Stimulated activated CD4-positive, alpha-beta T cell treated with anti-CD3 and anti-CD28 coated beads, TNF-alpha, amount 100 ng/mL, for 48 hours (primary cell): Measurements from ENCODE around the gene CRB2.

ENCODE experiments used
- DNase-seq, 3 donors: peaks; one replicate each; pipeline ENCODE4 v3.0.0-alpha.2; 2020; ENCODE audit warnings: low read depth in 3 of 3

CRB2 gene

DNA sequence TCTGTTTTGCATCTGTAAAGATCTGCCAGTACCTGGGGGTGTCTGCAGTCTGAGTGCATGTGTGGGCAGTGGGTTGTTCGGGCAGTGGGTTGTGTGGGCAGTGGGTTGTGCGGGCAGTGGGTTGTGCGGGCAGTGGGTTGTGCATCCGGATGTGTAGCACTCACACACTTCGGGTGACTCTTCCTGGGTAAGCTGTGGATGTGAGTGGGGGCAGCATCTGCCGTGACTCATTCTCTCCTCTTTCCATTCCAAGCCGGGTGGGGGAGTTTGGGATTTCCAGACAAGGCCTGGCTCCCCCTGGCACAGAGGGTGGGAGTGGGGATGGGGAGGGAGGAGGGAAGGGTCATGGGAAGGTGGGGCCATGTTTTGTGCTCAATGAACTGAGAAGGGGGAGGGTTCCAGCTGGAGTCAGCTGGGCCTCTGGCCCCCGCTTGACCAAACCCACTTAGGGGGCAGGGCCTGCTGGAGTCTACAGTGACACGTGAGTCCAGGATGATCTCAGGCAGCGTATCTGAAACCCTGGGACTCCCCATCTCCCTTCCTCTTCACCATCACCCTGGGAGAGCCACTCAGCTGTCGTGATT, 8.3 kb downstream of the CRB2 start:
- no peak for DNase-seq

DNA sequence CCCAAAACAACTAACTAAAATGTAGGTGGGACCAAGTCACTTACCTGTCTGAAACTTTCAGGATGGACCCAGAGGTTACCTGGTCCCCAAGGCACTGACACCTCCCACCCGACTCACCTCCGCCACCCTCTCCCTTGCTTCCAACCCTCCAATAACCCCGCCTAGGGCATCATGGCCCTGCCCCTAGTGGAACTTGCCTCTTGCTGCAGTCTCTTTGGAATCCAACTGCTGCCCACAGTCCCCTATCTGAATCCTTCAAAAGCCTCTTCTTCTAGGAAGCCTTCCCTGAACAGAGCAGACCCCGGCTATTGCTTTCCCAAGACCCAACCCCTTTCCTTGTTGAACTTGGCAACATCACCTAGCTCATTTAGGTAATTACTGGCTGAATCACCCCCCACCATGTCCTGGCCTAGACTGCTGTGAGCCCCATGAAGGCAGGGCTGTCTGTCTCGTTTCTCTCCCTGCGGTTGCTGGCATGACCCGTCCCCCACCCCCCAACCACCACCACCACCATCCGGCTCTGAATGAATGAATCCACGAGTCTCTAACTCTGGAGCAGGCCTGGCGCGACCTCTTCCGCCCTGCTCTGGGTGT, 9.4 kb downstream of the CRB2 start:
- DNase-seq: no peak

DNA sequence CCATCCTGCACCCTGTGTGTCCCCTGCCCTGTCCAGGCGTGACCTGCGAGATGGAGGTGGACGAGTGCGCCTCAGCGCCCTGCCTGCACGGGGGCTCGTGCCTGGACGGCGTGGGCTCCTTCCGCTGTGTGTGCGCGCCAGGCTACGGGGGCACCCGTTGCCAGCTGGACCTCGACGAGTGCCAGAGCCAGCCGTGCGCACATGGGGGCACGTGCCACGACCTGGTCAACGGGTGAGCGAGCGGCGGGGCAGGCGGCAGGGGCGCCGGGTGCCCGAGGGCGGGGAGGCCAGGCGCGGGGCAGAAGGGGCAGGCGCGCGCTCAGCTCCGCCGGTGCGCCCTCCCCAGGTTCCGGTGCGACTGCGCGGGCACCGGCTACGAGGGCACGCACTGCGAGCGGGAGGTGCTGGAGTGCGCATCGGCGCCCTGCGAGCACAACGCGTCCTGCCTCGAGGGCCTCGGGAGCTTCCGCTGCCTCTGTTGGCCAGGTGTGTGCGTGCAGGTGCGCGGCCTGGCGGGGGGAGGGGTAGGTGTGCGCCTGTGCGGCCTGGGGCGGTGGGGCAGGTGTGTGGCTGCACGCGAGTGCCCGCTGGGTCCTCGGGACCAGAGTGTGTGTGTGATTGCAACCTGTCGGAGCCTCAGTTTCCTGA, 10.0 kb downstream of the CRB2 start:
- DNase-seq: no peak

DNA sequence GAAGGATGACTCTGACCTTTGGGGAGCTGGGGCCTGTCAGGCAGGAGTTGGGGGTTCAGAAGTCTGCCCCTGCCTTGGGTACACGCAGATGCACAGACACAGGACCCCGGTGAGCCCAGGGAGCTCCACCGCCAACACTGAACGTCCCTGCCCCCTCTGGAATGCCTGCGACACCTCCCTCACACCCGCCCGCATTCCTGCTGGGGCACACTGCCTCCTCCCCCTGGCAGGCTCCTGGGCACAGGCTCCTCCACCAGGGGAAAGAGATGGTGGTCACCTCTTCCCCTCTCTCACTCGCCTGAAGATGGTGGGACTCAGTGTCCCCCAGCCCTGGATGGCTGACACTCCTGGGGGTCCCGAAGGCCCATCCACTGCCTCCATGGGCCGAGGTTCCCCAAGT, 12.0 kb downstream of the CRB2 start:
- no peak for DNase-seq

DNA sequence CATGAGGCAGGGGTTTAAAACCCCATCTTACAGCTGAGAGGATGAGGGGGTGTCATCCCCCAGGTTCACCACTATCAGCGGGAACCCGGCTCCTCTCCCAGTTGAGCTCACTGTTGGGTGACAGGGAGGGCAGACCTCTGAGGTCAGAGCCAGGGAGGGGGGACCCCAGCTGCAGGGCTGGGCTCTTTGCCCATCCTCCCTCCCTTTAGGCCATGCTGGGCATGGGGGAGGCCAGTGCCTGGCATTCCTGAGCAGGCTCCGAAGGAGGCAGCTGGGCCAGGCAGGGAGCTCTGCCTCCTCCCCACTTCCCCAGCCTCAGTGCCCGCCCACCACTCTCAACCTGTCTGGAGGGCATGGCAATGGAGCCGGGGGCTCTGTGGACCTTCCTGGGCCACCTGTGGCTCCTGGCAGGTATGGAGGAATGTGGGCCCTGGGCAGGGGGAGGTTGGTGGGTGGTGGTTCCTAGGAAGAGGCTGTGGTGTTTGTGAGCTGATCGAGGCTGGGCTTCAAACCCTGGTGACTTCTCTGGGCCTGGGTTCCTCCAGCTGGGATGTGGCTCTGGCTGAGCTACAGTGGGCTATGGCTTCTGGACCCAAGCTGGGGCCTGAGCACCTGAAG, 12.6 kb downstream of the CRB2 start:
- no peak for DNase-seq

DNA sequence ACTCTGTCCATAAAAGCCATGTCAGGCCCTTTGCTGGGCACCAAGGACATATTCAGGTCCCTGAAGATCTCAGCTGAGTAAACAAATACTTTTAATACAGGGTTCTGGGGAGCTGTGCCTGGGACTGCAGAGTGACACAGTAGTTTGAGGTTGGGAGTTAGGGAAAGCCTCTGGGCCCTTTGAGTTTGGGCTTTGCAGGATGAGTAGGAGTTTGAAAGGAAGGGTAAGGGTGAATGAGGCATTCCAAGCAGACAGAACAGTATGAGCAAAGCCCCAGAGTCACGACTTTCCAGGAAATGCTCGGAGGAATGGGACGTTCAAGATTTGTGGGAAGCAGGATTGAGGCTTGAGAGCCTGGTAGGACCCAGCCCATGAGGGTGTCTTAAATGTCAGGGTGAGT, 13.3 kb downstream of the CRB2 start:
- DNase-seq: no peak

DNA sequence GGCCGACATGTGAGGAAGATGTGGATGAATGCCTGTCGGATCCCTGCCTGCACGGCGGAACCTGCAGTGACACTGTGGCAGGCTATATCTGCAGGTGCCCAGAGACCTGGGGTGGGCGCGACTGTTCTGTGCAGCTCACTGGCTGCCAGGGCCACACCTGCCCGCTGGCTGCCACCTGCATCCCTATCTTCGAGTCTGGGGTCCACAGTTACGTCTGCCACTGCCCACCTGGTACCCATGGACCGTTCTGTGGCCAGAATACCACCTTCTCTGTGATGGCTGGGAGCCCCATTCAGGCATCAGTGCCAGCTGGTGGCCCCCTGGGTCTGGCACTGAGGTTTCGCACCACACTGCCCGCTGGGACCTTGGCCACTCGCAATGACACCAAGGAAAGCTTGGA, 14.1 kb downstream of the CRB2 start:
- DNase-seq: no peak

DNA sequence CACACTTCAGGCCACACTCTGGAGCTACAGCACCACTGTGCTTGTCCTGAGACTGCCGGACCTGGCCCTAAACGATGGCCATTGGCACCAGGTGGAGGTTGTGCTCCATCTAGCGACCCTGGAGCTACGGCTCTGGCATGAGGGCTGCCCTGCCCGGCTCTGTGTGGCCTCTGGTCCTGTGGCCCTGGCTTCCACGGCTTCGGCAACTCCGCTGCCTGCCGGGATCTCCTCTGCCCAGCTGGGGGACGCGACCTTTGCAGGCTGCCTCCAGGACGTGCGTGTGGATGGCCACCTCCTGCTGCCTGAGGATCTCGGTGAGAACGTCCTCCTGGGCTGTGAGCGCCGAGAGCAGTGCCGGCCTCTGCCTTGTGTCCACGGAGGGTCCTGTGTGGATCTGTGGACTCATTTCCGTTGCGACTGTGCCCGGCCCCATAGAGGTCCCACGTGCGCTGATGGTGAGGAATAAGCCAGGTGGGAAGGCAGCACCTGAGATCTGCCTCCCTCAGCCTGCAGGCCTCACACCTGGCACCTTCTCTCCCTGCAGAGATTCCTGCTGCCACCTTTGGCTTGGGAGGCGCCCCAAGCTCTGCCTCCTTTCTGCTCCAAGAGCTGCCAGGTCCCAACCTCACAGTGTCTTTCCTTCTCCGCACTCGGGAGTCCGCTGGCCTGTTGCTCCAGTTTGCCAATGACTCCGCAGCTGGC, 14.7 kb downstream of the CRB2 start:
- DNase-seq: no peak

DNA sequence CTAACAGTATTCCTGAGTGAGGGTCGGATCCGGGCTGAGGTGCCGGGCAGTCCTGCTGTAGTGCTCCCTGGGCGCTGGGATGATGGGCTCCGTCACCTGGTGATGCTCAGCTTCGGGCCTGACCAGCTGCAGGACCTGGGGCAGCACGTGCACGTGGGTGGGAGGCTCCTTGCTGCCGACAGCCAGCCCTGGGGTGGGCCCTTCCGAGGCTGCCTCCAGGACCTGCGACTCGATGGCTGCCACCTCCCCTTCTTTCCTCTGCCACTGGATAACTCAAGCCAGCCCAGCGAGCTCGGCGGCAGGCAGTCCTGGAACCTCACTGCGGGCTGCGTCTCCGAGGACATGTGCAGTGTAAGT, 15.2 kb downstream of the CRB2 start:
- no peak for DNase-seq

DNA sequence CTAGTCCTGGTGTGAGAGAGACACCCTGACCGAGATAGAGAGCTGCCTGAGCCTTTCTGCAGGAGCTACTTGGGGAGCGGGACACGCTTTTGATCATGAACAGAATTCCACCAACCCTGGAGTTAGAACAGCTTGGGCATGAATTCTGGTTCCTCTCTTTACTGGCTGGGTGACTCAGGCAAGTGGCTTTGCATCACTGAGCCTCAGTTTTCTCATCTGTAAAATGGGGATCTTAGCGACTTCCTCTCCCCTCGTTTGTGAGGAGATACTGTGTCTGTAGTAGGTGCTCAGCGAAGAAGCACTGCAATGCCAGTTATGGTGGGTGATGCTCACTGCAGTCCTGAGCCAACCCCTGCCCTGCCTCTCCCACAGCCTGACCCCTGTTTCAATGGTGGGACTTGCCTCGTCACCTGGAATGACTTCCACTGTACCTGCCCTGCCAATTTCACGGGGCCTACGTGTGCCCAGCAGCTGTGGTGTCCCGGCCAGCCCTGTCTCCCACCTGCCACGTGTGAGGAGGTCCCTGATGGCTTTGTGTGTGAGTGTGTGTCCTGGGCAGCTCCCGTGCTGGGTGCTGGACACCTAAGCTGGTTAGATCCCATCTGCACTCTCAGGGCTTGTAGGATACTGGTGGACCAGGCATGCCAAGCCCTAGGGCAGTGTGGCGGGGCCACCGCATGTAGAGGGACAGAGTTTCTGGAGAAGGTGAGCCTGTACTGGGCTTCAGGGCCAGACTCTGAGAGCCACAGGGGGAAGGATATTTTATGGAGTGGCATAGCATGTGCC, 16.0 kb downstream of the CRB2 start:
- DNase-seq: no peak

DNA sequence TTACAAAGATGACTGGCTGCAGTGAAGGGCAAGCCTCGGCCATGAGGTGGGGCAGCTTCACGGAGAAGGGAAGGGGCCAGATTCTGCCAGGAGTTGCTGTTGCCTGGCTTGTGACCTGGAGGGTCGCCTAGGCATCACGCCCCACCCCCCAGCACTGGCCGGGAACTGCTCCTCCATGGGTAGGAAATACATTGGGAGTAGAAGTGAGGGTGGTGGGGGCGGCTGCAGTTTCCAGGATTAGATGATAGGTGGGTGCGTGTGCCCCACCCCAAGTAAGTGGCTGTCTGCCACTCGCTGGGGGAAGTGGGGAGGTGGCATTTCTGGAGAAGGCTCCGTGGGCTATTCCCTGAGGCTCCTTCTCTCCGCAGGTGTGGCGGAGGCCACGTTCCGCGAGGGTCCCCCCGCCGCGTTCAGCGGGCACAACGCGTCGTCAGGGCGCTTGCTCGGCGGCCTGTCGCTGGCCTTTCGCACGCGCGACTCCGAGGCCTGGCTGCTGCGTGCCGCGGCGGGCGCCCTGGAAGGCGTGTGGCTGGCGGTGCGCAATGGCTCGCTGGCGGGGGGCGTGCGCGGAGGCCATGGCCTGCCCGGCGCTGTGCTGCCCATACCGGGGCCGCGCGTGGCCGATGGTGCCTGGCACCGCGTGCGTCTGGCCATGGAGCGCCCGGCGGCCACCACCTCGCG, 16.9 kb downstream of the CRB2 start:
- DNase-seq: no peak

DNA sequence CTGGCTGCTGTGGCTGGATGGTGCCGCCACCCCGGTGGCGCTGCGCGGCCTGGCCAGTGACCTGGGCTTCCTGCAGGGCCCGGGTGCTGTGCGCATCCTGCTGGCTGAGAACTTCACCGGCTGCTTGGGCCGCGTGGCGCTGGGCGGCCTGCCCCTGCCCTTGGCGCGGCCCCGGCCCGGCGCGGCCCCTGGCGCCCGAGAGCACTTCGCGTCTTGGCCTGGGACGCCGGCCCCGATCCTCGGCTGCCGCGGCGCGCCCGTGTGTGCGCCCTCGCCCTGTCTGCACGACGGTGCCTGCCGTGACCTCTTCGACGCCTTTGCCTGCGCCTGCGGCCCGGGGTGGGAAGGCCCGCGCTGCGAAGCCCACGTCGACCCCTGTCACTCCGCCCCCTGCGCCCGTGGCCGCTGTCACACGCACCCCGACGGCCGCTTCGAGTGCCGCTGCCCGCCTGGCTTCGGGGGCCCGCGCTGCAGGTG, 17.5 kb downstream of the CRB2 start:
- no peak for DNase-seq

DNA sequence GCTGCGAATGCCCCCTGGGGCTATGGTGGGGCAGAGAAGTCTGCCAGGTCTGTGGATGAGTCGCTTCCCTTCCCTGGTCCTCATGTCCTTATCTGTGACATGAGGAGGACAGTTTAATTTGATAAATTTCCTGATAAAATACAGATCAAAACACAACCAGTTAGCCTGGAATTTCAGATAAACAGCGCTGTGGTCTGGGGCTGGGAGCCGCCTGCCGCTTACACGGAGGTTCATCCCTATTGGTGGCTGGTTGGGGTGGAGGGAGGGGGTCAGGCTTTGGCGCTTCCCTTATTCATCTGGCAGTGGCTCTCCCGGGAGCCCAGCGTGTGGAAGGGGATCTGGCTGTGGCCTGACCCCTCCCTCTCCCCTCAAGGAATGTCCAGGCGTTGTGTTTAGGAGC, 17.9 kb downstream of the CRB2 start:
- DNase-seq: no peak

DNA sequence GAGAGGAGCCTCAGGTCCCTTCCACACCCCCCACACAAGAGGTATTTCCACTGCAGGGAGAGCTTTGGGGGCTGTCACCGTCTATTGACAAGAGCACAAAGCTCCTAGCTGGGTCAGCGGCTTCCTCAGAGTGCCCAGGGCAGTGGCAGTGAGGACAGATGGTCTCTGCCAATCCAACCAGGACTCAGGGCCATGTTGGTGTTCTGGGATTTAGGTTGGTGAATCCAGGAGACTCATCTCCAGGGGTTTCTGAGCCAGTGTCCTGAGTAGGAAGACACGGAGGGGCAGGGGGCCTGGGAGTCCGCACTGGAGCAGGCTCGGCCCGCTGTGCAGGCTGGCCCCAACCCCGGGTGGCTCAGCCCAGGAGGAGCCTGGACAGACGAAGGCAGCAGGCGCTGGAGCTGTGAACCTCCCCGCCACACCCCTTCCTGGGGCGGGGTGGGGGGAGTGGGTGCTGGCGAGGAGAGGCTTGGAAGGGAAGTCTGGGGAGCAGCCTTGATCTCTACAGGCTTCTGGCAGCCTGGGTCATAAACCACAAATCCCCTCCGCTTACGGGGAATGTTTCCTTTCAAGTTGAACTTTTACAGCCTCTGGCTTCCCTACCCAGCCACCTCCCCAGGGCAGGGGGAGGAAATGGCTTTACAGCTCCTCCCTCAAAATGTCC, 19.6 kb downstream of the CRB2 start:
- DNase-seq: no peak

DNA sequence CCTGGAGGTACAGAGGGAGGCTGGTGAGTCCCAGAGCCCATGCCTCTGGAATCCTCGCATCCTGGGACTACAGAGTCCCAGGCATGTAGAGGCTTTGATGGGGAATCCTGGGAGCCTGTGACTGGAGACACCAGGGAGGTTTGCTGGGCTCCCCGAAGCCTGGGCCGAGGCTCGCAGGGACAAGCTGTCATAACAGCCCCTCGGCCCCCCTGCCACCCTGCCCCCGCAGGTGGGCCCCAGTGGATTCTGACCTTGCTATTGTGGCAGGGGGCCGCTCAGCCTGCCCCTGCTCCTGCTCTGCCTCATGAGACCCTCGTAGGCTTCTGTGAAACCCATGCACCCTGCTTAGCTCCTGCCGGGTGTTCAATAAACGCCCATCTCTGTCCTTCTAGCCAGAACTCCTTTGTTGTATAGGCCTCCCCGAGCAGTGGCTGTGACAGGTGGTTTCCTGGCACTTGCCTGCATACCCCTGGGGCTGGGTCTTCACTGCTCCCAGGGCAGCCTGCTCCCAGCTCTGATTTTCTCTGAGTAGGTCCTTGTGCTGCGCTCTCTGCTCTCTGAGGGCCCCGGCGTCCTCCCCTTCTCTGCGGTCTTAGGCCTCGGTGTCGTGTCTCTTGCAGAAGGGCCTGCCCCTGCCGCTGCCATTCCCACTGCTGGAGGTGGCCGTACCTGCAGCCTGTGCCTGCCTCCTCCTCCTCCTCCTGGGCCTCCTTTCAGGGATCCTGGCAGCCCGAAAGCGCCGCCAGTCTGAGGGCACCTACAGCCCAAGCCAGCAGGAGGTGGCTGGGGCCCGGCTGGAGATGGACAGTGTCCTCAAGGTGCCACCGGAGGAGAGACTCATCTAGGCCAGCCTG, 20.4 kb downstream of the CRB2 start:
- DNase-seq: no peak

DNA sequence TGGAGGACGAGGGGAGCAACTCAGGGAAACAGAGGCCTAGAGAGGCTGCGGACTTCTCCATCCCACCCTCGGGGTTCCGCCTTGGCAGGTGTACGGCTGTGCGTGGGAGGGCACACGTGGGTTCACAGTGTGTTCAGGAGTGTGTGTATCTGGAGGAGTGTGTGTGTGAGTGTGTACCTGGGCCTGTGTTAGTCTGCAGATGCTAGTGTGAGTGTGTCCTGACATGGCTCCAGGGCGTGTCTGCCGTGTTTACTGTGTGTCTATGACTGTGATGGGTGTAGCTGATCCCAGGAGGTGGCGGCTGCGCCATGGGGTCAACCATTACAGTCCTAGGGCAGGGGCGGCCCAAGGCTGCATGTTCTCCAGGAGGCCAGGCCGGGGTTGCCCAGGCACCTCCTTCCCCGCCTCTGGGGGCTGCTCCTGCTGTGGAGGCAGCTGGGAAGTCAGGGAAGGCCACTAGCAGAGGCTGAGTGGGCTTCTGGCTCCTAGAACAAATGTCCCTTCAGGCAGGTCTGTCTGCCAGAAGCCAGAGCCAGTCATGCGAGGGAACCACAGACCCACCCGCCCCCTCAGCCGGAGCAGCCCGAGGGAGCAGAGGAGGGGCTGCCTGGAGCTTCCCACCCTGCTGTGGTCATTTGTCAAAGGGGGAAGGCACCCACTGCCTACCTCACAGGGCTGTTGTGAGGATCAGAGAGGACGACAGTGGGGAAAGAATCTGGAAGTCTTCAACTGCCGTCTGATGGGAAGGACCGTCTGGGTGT, 21.4 kb downstream of the CRB2 start:
- no peak for DNase-seq

DNA sequence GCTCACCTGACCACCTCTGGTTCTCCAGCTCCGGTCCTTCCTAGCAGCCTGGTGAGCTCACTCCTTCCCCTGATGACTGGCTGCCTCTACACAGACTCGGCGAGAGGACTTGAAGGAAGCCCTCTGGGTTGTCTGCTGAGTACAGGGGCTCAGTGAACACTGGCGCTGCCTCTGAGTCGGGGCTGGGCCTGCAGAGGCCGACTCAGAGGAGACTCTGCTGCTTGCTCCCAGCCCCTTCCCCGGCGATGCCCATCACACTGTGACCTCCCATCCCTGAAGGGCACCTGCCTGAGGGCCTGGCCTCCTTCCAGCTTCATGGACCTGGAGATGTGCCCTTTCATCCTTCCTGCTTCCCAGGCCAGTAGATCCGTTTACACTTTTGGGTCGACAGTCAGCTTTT, 22.0 kb downstream of the CRB2 start:
- DNase-seq: no peak

DNA sequence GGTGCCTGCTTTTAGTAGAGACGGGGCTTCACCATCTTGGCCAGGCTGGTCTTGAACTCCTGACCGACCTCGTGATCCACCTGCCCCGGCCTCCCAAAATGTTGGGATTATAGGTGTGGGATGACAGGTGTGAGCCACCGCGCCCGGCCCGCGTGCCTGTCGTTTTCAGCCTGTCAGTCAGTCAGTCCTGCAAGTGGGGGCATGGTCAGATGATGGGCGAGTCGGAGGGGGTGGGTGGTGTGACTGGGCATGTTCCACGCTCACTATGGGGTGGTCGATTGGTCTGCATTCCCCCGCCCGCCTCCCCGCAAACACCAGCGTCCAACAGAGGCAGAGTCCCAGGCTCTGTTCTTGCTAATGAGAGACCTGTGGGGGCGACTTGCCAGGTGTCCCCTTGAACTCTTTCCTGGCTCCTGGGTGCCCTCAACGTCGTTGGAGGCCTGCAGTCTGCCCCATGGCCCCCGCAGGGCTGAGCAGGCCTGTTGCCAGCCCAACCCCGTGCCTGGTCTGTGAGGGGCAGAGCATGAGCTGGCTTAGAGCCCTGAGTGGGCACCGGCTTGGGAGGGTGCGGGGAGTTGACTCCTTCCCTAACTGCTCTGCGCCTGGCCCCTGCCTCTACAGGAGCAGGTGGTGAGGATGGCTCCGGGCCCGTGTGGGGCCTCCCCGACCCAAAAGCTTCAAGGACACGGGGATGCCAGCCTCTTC, 23.1 kb downstream of the CRB2 start:
- no peak for DNase-seq
